ENCODE data around the gene NOTCH2.
"Not testable (repeated sequence)": the region's sequence is repeated elsewhere in the genome, so short reads cannot be mapped to it uniquely, and the experiment has no call there.

- TF ChIP-seq EZH2 (IDR thresholded peaks at IDR 0.05; ENCODE audit: low read length, unreplicated experiment); CTCF (conservative IDR thresholded peaks at IDR 0.05; ENCODE audit: low read depth, low read length); EZH2phosphoT487 (IDR thresholded peaks at IDR 0.05; ENCODE audit: borderline replicate concordance, low read length): not testable (repeated sequence)
These were observed 37.2 kb downstream of the NOTCH2 start for GRCh38 chr1:120032253-120032652.

Data from PC-3 (cell line).